ENCODE measurements around the gene ISCU. TPM values are rescaled to one million over a fixed set of nuclear protein-coding genes. Genes with fewer than 3 reads are reported as not detected.
"Not testable (repeated sequence)": the region's sequence is repeated elsewhere in the genome, so short reads cannot be mapped to it uniquely, and the experiment has no call there.

ISCU gene
- total RNA-seq, 1 experiment from 2014 or later, result 157 TPM

DNA sequence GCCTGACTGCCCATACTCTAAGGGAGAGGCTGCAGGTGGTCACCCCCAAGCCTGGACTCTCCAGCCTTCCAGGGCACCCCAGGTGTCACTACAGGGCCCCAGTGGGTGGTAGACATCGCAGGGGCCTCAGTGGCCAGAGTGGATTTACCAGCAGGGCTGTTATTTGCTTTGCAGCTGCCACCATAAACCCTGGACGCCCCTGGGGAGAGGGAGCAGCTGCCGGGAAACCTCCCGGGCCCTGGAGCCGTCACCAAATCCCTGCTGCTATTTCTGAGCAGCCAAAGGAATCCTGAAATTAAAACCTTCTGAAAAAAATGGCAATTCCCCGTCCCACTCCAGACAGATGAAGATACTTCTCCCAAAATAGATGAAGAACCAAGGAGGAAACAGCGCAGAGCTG, 21.6 kb downstream of the ISCU start:
- in situ Hi-C loops (cut with HindIII; ENCODE audit: low sequenced_read_pairs), result no loop called here
- DNase-seq (ENCODE audit: low spot score), result no peak

DNA sequence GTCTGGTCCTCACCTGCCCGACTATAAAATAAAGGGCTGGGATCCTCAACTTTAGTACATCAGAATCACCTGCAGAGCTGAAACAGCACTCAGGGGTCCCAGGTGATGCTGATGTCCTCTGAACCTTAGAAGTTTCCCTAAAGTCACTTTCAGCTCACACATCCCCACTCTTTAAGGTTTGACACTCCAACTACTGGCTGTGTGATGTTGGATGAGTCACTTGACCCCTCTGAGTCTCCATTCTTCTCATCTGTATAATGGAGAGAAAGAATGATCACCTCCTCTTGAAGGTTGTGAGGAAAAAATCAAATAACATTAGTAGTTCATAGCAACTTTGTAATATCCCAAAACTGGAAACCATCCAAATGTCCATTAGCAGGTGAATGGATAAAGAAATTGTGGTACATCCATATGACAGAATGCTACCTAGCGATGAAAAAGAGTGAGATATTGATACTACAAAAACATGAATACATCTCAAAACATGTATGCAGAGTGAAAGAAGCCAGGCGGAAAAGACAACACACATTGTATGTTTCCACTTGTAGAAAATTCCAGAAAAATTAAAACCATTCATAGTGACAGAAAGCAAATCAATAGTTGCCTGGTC, 22.2 kb downstream of the ISCU start:
- DNase-seq (ENCODE audit: low spot score), result no peak

DNA sequence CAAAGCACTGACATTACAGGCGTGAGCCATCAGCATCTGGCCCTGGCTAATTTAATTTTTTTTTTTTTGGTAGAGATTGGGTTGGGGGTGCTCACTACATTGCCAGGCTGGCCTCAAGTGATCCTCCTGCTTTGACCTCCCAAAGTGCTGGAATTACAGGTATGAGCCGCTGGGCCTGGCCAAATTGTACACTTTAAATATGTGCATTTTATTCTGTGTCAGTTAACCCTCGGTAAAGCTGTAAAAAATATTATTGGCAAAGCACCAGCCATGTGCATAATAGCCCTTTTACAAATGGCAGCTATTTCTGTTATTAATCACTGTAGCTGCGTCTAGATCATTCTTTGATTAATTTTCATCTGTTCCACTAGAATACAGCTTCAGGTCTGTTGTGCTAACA, 23.5 kb downstream of the ISCU start:
- no peak for DNase-seq (ENCODE audit: low spot score)
- in situ Hi-C loops (cut with HindIII; ENCODE audit: low sequenced_read_pairs), result no loop called here

More for the DNA sequence above, 22.2 kb downstream of the ISCU start:
- in situ Hi-C loops (cut with HindIII; ENCODE audit: low sequenced_read_pairs), result no loop called here

GRCh38 chr12:108586306-108586705, 23.9 kb downstream of the ISCU start:
- DNase-seq (ENCODE audit: low spot score), result no peak
- in situ Hi-C loops (cut with HindIII; ENCODE audit: low sequenced_read_pairs), result no loop called here

GRCh38 chr12:108587826-108588225, 25.4 kb downstream of the ISCU start:
- DNase-seq (ENCODE audit: low spot score), result no peak
- in situ Hi-C loops (cut with HindIII; ENCODE audit: low sequenced_read_pairs), result no loop called here

- DNase-seq (ENCODE audit: low spot score), result no peak
- in situ Hi-C loops (cut with HindIII; ENCODE audit: low sequenced_read_pairs), result no loop called here
These were observed 26.8 kb downstream of the ISCU start for GRCh38 chr12:108589028-108589839.

DNA sequence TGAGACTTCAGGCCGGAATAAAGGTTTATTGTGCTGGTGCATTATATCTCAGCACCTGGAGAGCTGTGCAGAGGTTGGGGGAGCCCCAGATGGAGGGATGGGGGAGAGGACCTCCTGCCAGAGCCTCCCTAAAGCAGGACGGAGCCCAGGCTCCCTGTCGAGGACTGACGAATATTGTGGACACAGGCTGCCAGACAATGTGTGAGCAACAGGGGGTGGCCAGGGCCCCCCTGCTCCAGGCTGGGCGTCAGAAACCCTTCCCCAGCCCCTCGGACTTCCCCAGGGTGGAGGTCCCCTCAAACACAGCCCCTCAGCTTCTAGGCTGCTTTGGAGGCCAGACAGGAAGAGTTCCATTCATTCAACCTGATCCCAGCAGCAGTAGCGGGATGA, 27.4 kb downstream of the ISCU start:
- in situ Hi-C loops (cut with HindIII; ENCODE audit: low sequenced_read_pairs), result no loop called here
- no peak for DNase-seq (ENCODE audit: low spot score)

- in situ Hi-C loops (cut with HindIII; ENCODE audit: low sequenced_read_pairs); DNase-seq (ENCODE audit: low spot score): not testable (repeated sequence)
These were observed 28.1 kb downstream of the ISCU start for GRCh38 chr12:108590463-108590862.

DNA sequence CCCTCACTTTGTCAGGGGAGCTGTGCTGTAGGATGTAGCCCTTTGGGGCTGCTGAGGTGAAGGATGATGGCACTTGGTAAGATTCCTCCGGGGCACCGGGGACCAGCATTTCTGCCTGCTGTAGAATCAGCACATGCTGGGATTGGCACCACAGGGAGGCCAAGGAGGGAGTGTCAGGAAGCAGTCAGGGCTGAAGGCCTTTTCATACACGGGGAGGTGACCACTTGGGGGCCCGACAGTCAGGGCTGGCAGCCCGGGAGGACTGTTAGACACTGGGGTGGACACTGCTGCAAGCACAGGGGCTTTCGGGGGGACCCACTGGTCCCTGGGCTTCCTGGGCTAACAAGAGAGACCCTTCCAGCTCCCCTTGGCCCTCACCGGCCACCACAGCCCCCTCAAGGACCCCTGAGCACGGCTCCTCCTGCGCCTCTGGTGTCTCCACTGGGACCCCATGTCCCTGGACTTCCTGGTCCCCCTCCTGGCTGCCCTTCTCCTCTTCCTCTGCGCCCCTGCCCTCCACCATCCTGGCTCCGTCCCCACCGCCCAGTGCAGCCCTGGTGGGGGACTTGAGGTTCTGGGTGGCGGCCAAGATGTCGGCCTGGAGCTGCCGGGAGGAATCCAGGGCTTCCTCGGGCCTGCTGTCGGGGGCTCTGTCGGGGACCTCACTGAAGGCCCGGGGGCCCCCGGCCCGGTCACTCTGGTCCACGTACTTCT, 29.0 kb downstream of the ISCU start:
- in situ Hi-C loops (cut with HindIII; ENCODE audit: low sequenced_read_pairs), result no loop called here
- no peak for DNase-seq (ENCODE audit: low spot score)

- no peak for DNase-seq (ENCODE audit: low spot score)
- in situ Hi-C loops (cut with HindIII; ENCODE audit: low sequenced_read_pairs), result no loop called here
These were observed 29.9 kb downstream of the ISCU start for GRCh38 chr12:108592033-108592909.

DNA sequence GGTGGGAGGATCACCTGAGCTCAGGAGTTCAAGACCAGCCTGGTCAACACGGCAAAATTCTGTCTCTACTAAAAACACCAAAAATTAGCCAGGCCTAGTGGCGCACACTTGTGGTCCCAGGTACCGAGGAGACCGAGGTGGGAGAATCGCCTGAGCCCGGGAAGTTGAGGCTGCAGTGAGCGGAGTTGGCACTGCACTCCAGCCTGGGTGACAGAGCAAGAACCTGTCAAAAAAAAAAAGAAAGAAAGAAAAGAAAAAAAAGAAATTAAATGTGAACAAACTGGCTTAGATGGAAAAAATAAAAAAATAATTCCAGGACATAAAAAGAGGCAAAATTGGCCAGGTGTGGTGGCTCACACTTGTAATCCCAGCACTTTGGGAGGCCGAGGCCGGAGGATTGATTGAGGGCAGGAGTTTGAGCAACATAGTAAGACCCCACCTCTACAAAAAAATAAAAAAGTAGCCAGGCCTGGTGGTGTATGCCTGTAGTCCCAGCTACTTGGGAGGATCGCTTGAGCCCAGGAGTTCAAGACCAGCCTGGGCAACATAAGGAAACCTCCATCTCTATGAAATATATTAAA, 32.0 kb downstream of the ISCU start:
- in situ Hi-C loops (cut with HindIII; ENCODE audit: low sequenced_read_pairs), result no loop called here
- no peak for DNase-seq (ENCODE audit: low spot score)

DNA sequence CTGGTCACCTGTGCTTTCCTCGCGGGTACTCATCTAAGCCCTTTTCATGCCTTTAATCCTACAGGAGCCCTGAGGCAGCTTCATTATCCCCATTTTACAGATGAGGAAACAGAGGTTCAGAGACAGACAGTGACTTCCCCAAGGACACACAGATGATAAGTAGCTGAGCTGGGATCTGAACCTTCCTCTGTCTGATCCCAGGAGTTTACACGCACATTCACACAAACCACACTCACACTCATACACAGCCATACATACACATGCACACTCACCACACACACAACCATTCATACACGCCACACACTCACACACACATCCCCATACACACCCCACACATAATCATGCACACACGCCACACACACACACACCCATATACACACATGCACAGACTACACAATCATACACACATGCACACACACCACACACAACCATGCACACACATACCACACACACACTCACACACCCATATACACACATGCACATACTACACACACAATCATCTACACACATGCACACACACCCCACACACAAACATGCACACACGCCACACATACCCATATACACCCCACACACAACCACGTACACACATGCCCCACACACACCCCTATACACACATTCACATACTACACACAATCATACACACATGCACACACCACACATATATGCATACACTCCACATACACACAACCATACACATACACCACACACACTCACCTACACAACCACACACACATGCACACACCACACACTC, 32.7 kb downstream of the ISCU start:
- no peak for DNase-seq (ENCODE audit: low spot score)

DNA sequence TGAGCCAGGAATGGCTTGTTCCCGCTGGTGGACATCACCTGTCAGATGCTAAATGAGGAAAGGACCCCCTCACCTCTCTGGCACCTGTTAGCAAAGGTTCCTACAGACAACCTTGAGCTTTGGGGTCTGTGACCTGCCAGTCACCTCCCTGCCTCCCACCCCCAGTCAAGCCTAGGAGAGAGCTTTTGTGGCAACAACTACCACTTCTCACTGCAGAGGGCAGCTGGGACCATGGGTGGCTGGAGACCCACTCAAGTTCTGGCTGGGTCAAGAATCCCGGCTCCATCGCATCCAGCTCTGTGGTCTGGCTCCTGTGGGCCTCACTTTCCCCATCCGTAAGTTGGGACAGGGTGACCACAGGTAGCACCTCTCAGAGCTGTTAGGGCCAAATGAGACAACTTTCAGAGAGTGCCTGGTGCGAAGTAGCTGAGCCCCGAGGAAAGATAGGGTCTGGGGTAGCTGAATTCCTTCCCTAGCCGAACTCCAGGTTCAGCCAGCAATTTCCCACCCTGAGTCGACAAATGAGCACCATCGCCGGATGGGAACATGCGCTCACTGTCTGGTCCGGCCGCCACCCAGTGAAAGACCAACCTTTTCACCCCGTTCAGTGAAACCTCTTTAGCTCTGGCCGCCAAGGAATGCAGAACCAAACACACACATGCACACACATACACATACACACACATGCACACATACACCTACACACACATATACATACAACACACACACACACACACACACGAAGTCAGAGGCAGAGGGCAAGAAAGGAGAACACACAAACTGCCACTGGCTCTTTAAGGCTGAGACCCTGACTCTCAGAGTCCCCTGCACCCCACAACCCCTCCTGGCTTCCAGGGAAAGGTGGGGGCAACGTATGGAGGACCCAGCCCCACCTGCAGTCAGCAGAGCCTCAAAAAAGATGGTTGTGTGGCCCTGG, 33.6 kb downstream of the ISCU start:
- in situ Hi-C loops (cut with HindIII; ENCODE audit: low sequenced_read_pairs), result no loop called here

More for the DNA sequence above, 32.7 kb downstream of the ISCU start:
- in situ Hi-C loops (cut with HindIII; ENCODE audit: low sequenced_read_pairs), result no loop called here

GRCh38 chr12:108596854-108597558, 34.6 kb downstream of the ISCU start:
- DNase-seq (ENCODE audit: low spot score), result no peak
- in situ Hi-C loops (cut with HindIII; ENCODE audit: low sequenced_read_pairs), result no loop called here

More for the DNA sequence above, 33.6 kb downstream of the ISCU start:
- no peak for DNase-seq (ENCODE audit: low spot score)

- in situ Hi-C loops (cut with HindIII; ENCODE audit: low sequenced_read_pairs), result no loop called here
- DNase-seq (ENCODE audit: low spot score), result no peak
These were observed 35.4 kb downstream of the ISCU start, which contains the start of gene TMEM119 for GRCh38 chr12:108597559-108598471. TMEM119 (minus strand) TSS chr12:108598084; CDS start chr12:108592383, 5,701 bp downstream.
